T-helper 22 cell (primary cell): ENCODE data around the gene FH.

ENCODE experiments used
- DNase-seq: peaks from one replicate; pipeline ENCODE4 v3.0.0-alpha.2; 2020; ENCODE audit warnings: low read depth

The FH gene

GRCh38 chr1:241457421-241457820 is 62.1 kb downstream of the FH start:
- no peak for DNase-seq

GRCh38 chr1:241456743-241457142 is 62.8 kb downstream of the FH start:
- no peak for DNase-seq

- DNase-seq: no peak
These were observed 65.8 kb downstream of the FH start for GRCh38 chr1:241453732-241454131.

- DNase-seq: no peak
These were observed 67.6 kb downstream of the FH start for GRCh38 chr1:241451956-241452355.
